Vagina (tissue), 2 donors: Measurements from ENCODE around the gene NIT2. TPM values are rescaled to one million over a fixed set of nuclear protein-coding genes. Genes with fewer than 3 reads are reported as not detected.
"Not testable (repeated sequence)": the region's sequence is repeated elsewhere in the genome, so short reads cannot be mapped to it uniquely, and the experiment has no call there.

Source experiments
- DNase-seq, 2 donors: peaks; one replicate each; pipeline ENCODE4 v3.0.0-alpha.2; 2017; ENCODE audit errors: extremely low spot score in 2 of 2
- H3K27ac ChIP-seq: fragments of 200-600 bp; sonication (generic); one replicate; pipeline ENCODE4 v1.5.1; 2019
- H3K27me3 ChIP-seq: fragments of 200-600 bp; sonication (generic); one replicate; pipeline ENCODE4 v1.5.1; 2019
- H3K36me3 ChIP-seq, 2 donors: fragments of 200-600 bp; sonication (generic); one replicate each; pipeline ENCODE4 v1.5.1; 2017 to 2019
- H3K4me1 ChIP-seq: fragments of 200-600 bp; sonication (generic); one replicate; pipeline ENCODE4 v1.5.1; 2019
- H3K4me3 ChIP-seq, 2 donors: fragments of 200-600 bp; sonication (generic); 1 replicate in 1 of 2; 2 replicates in 1 of 2; pipeline ENCODE4 v1.5.1; 2016 to 2019
- H3K9me3 ChIP-seq: fragments of 200-600 bp; sonication (generic); one replicate; pipeline ENCODE4 v1.5.1; 2019
- POLR2A ChIP-seq, 2 donors: fragments of 450-650 bp; IDR thresholded peaks; one replicate each; pipeline ENCODE4 v1.6.1; 2017; ENCODE audit warnings: antibody characterized with exemption in 2 of 2, mild to moderate bottlenecking in 2 of 2, moderate library complexity in 2 of 2
- POLR2AphosphoS5 ChIP-seq, 2 donors: sonication (generic); formaldehyde crosslinking; IDR thresholded peaks; one replicate each; pipeline ENCODE4 v1.9.0; 2017; ENCODE audit warnings: antibody characterized with exemption in 2 of 2, mild to moderate bottlenecking in 2 of 2, low read depth in 1 of 2; ENCODE audit not compliant: insufficient read depth in 1 of 2
- intact Hi-C: fragments of 100-400 bp; cut with DNase I; formaldehyde crosslinking; loops from one replicate; pipeline ENCODE4 v1.15.1; 2023
- total RNA-seq: library from RNA; depleted of rRNA; stranded (reverse); fragments of >200 nt; gene quantifications from one replicate; pipeline ENCODE4 v1.2.3, GENCODE V29; 2016
- TF ChIP-seq, protein P1 (sequence below), 3 experiments: fragments of 450-650 bp in 2 of 3; fragments of 200-600 bp in 1 of 3; sonication (generic) in 1 of 3; IDR thresholded peaks; one replicate each; pipeline ENCODE4 v1.5.1; 2017 to 2019; ENCODE audit warnings: antibody characterized with exemption in 3 of 3, mild to moderate bottlenecking in 2 of 3, moderate library complexity in 2 of 3

Gene NIT2
- total RNA-seq, 1 donor from 2014 or later: 26.0 TPM

DNA sequence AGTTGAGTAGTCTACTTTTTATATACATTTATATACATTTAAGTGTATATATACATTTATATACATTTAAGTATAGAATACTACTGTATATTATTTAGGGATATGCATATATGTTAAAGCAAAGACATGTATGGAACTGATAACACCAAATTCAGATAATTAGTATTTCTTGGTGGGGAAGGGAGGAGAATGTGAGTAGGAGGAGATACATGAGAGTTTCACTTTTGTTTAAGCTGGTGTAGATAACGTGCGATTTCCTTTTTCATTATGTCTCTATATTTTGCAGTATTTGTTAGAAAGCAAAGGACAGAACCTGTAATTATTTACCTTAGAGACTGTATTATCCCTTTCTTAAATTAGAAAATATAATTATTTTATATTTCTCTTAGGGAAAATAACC, 16.6 kb upstream of the NIT2 start:
- intact Hi-C loops: loop anchor here (10.0 kb wide), 1 partner anchor 277 kb away; no protein-coding TSS in a partner anchor
- DNase-seq: no peak
- TF ChIP-seq, protein P1, sequence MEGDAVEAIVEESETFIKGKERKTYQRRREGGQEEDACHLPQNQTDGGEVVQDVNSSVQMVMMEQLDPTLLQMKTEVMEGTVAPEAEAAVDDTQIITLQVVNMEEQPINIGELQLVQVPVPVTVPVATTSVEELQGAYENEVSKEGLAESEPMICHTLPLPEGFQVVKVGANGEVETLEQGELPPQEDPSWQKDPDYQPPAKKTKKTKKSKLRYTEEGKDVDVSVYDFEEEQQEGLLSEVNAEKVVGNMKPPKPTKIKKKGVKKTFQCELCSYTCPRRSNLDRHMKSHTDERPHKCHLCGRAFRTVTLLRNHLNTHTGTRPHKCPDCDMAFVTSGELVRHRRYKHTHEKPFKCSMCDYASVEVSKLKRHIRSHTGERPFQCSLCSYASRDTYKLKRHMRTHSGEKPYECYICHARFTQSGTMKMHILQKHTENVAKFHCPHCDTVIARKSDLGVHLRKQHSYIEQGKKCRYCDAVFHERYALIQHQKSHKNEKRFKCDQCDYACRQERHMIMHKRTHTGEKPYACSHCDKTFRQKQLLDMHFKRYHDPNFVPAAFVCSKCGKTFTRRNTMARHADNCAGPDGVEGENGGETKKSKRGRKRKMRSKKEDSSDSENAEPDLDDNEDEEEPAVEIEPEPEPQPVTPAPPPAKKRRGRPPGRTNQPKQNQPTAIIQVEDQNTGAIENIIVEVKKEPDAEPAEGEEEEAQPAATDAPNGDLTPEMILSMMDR (IDR thresholded peaks at IDR 0.05): no peak
- no peak for TF ChIP-seq POLR2A (IDR thresholded peaks at IDR 0.05)
- no peak overlapping the region for H3K4me3 ChIP-seq
- H3K36me3 ChIP-seq: peaks cover 0 to 15% of the 10 kb centered on the region in 2 donors
- H3K27ac ChIP-seq: no peak overlapping the region
- H3K4me1 ChIP-seq: no peaks in the 10 kb centered on the region
- no peaks in the 10 kb centered on the region for H3K9me3 ChIP-seq
- no peaks in the 10 kb centered on the region for H3K27me3 ChIP-seq

DNA sequence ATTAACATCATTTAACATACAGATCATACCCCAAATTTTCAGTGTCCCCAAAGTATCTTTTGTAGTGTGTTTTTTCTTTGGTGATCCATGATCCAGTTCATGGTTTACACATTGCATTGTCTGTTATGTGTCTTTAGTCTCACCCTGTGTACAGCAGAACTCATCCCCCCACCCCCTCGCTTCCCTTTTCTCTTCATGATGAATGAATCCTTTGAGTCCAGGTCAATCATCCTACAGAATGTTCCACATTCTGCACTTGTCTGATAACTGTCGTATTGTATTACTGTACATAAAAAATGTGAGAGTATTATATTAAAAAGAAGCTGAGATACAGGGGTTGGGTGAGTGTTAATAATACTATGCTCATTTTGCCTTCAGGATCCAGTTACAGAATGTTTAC, 14.6 kb upstream of the NIT2 start:
- Histone ChIP-seq H3K27me3 (no peaks in the 10 kb centered on the region), H3K36me3 (peaks cover 0 to 8% of the 10 kb centered on the region in 2 donors), H3K27ac (no peak overlapping the region), H3K9me3 (no peaks in the 10 kb centered on the region), H3K4me1 (no peaks in the 10 kb centered on the region), H3K4me3 (no peak overlapping the region)
- intact Hi-C loops: loop anchor here (10.0 kb wide), 1 partner anchor 275 kb away; no protein-coding TSS in a partner anchor
- TF ChIP-seq, protein P1 (IDR thresholded peaks at IDR 0.05): no peak
- TF ChIP-seq POLR2A (IDR thresholded peaks at IDR 0.05): no peak
- TF ChIP-seq POLR2AphosphoS5 (IDR thresholded peaks at IDR 0.05; ENCODE audit: insufficient read depth in 1 of 2, low read depth in 1 of 2): no peak
- no peak for DNase-seq

DNA sequence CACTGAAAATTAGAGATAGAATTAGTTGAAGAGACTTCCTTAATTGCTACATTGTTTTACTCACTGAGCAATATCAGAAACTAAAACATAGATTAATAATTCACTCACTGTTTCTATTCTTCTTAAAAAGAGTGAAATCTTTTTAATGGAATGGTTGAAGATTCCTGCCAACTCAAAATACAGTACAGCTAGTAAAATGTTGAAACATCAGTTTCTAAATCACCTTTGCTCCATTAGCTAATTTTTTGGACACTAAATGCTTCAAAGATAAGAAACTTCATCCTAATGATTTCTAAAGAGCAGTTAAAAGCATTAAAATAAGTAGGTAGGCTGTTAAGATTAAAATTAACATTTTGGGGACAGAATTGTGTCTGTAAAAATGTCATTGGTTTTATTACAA, 10.5 kb upstream of the NIT2 start:
- TF ChIP-seq, protein P1 (IDR thresholded peaks at IDR 0.05): no peak
- TF ChIP-seq POLR2AphosphoS5 (IDR thresholded peaks at IDR 0.05; ENCODE audit: insufficient read depth in 1 of 2, low read depth in 1 of 2): no peak
- no peaks in the 10 kb centered on the region for H3K27me3 ChIP-seq
- H3K27ac ChIP-seq: no peak overlapping the region
- no peaks in the 10 kb centered on the region for H3K4me1 ChIP-seq
- intact Hi-C loops: no loop called here
- H3K9me3 ChIP-seq: no peaks in the 10 kb centered on the region
- no peak for DNase-seq
- H3K36me3 ChIP-seq: peaks cover 0 to 14% of the 10 kb centered on the region in 2 donors
- H3K4me3 ChIP-seq: no peak overlapping the region

DNA sequence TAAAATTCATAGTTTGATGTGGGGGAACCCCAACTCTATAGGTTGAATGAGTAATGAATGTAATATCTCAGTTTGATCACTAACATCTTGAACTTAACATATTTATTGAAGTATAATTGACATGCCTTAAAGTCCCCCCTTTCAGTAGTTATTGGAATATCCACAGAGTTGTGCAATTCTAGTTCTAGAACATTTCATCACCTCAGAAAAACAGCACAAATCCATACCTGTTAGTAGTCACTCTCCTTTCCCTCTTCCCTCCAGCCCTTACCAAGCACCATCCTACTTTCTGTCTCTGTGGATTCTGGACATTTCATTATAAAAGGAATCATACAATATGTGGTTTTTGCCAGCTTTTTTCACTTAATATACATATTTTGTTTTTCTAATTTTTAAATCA, 8.7 kb upstream of the NIT2 start:
- Histone ChIP-seq H3K27me3 (no peaks in the 10 kb centered on the region), H3K4me3 (no peak overlapping the region), H3K27ac (no peak overlapping the region), H3K36me3 (peaks cover 0 to 10% of the 10 kb centered on the region in 2 donors), H3K4me1 (no peaks in the 10 kb centered on the region), H3K9me3 (no peaks in the 10 kb centered on the region)
- TF ChIP-seq POLR2A (IDR thresholded peaks at IDR 0.05) (no peak), POLR2AphosphoS5 (IDR thresholded peaks at IDR 0.05; ENCODE audit: insufficient read depth in 1 of 2, low read depth in 1 of 2) (no peak)
- TF ChIP-seq, protein P1 (IDR thresholded peaks at IDR 0.05): no peak
- no peak for DNase-seq
- intact Hi-C loops: no loop called here

DNA sequence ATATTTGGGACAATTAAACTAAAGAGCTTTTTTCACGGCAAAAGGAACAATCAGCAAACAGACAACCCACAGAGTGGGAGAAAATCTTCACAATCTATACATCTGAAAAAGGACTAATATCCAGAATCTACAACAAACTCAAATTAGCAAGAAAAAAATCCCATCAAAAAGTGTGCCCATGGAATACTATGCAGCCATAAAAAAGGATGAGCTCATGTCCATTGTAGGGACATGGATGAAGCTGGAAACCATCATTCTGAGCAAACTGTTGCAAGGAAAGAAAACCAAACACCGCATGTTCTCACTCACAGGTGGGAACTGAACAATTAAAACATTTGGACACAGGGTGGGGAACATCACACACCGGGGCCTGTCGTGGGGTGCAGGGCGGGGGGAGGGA, 7.2 kb upstream of the NIT2 start:
- H3K4me1 ChIP-seq, H3K27me3 ChIP-seq, H3K36me3 ChIP-seq, H3K9me3 ChIP-seq, DNase-seq, intact Hi-C loops, H3K27ac ChIP-seq, H3K4me3 ChIP-seq: not testable (repeated sequence)
